KOPT-K1 (cell line): Measurements from ENCODE around the gene ATG4A.

Source experiments
- H3K27ac ChIP-seq: fragments of 200-600 bp; sonication (generic); 2 replicates; pipeline ENCODE4 v1.5.1; 2016; ENCODE audit warnings: antibody characterized with exemption, mild to moderate bottlenecking, low read depth, low read length; ENCODE audit not compliant: poor library complexity, severe bottlenecking
- H3K36me3 ChIP-seq: fragments of 200-600 bp; sonication (generic); 2 replicates; pipeline ENCODE4 v1.5.1; 2017; ENCODE audit warnings: antibody characterized with exemption, mild to moderate bottlenecking, low read length, moderate library complexity; ENCODE audit not compliant: insufficient read depth
- H3K9me3 ChIP-seq: fragments of 200-600 bp; sonication (generic); 2 replicates; pipeline ENCODE4 v1.5.1; 2017; ENCODE audit warnings: antibody characterized with exemption, low read length, mild to moderate bottlenecking; ENCODE audit not compliant: insufficient read depth, poor library complexity, severe bottlenecking

The ATG4A gene

DNA sequence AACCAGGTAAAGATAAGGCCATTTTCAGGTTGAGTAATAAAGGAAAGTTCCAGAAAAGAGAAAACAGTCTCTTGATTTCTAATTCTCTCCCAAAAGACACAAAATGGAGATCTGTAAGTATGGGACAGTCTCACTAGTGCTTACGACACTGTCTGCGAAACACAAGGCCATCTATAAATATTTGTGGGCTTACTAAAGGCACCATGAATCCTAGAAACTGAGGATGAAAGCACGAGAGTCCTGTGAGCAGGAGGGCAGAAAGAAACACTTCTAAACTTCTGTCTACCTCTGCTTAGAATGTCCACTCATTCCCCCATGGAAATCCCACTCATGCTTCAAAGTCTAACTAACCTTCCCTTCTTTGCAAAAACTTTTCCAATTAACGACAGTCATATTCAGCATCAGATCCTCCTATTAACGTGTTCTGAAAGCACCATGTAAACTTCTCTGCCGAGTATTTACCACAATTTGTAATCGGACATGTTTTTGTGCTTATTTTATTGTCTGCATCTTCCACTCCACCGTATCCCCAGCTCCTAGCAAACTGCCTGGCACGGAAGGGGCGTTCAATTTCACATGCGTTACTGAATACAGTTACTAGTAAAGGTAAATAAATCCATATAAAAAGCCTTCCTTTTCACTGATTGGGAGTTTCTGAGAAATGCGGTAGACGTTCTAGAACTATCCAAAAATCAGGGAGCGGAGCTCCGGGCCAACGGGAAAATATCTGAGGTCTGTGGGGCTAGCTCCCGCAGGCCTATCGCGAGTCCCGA is 901 bp upstream of the ATG4A start:
- no peaks in the 10 kb centered on the region for H3K9me3 ChIP-seq
- H3K36me3 ChIP-seq = peaks cover 31% of the 10 kb centered on the region
- H3K27ac ChIP-seq = peak overlapping the region; percentile 78

DNA sequence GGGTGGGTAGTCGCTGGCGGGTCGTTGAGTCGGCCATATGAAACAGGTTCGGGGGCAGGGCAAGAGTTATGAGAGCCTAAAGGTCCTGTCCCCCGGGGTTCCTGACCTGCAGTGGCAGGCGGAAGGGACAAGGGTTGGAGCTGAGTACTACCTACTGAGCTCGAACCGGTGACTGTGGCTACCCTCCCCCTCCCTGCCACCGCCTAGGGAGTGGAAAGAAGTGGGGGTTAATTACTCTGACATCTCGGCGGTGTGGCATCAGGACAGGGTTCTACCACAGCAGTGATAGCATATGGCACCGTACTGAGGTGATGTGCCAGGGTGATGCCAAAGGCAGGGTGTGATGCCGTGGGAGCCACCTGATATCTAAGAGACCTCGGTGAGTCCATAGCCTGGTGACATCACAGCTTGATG is 307 bp downstream of the ATG4A start:
- Histone ChIP-seq H3K36me3 (peaks cover 19% of the 10 kb centered on the region), H3K9me3 (no peaks in the 10 kb centered on the region), H3K27ac (peak overlapping the region; percentile 78)

DNA sequence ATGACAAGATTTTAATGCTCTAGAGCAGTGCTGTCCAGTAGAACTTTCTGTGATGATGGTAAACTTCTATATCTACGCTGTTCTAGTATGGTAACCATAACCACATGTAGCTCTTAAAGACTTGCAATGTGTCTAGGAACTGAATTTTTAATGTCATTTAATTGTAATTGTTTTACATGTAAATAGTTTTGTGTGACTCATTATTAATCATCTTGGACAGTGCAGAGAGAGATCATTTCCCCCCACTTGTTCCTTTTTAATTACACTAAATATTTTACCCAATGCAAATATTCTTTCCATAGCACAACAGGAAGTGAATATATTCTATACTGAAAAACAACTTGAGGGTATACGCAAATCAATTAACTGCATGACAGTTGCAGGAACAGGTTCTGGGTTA is 5.8 kb downstream of the ATG4A start:
- Histone ChIP-seq H3K27ac (no peak overlapping the region), H3K9me3 (no peaks in the 10 kb centered on the region), H3K36me3 (no peaks in the 10 kb centered on the region)

DNA sequence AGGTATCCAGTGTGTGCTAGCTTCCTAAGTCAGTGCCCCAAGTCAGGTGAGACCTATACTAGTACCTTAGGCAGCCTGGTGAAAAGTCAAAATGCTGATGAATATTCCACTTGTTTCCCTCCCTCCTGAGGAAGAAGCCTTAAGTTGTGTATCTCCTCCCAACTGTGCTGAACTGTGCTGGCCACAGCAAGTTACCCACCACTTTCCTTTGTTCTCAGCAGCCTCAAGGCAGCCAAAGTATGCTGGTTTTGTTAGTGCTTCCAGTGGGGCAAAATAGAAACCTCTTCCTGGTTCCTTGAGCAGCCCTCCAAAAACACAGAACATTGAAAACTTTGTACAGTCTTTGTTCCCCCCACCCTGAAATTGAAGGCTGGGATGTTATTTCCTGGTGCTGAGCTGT is 13.9 kb downstream of the ATG4A start:
- Histone ChIP-seq H3K9me3 (no peaks in the 10 kb centered on the region), H3K36me3 (no peaks in the 10 kb centered on the region), H3K27ac (no peak overlapping the region)

DNA sequence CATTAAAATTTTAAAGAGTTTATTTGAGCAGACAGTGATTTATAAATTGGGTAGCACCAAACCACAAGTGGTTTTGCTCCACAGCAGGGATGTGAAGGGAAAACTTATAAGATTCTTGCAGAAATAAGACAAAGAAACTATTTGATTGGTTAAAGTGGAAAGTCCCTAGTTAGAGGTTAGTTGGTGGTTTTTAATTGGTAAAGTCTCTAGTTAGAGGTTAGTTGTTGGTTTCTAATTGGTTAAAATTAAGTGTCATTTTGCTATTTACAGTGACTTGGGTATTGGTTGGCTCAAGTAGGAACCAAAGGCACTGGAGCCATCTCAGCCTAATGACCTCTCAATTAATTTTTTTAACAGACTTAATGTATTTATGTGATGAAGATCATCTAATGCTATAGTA is 23.0 kb downstream of the ATG4A start:
- no peaks in the 10 kb centered on the region for H3K36me3 ChIP-seq
- no peak overlapping the region for H3K27ac ChIP-seq
- H3K9me3 ChIP-seq = no peaks in the 10 kb centered on the region

DNA sequence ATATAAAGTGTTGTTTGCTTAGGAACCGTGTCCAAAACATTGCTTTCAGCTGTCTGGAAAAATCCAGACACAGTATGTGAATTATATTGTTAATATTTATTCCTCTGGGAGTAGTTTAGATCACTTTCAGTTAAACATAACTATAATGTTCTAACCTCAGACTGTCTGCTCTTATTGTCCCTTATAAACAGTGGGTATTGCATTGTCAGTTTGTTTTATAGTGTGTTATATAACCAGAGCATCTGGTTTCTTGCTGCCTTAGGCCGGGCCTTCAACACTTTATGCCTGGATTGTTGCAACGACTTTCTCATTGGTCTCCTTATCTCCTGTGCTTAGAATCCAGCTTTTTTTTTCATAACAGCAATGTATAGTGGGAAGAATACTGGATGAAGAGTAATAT is 26.4 kb downstream of the ATG4A start:
- Histone ChIP-seq H3K27ac (no peak overlapping the region), H3K9me3 (no peaks in the 10 kb centered on the region), H3K36me3 (no peaks in the 10 kb centered on the region)

DNA sequence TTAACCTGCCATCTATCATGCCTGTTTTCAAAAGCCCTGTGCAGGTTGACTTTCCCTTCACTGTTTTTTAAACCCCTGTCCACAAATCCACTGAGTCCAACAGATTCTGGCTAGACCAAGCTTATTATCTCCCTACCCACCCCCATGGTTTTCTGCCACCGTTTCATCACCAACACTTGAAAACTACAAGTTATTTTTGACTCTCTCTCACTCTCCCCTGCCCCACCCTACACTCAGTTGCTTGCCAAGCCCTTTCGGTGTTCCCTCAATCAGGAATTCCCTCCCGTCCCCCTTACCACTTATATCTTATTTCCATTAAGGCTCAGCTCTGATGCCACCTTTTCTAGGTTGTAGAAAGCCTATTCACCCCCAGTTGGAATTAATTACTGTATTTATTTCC is 29.7 kb downstream of the ATG4A start:
- no peaks in the 10 kb centered on the region for H3K36me3 ChIP-seq
- H3K27ac ChIP-seq = no peak overlapping the region
- no peaks in the 10 kb centered on the region for H3K9me3 ChIP-seq

DNA sequence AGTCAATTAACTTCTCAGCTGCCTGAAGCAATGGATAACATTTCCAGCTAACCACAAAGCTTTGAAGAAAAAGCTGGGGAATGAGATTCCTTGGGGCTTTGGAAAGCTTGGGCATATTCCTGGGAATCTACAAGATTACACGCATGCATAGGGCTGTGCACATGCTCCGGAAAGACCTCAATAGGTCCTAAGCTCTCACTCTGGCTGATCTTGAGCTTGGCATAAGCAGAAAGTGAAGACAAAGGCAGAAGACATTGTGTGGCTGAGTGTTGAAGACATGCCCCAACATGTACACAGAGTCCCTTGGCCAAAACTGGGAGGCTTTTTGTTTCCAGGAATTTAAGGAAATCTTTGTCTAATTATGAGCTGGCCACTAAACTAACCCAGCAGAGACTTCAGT is 31.2 kb downstream of the ATG4A start:
- Histone ChIP-seq H3K36me3 (no peaks in the 10 kb centered on the region), H3K9me3 (no peaks in the 10 kb centered on the region), H3K27ac (no peak overlapping the region)

DNA sequence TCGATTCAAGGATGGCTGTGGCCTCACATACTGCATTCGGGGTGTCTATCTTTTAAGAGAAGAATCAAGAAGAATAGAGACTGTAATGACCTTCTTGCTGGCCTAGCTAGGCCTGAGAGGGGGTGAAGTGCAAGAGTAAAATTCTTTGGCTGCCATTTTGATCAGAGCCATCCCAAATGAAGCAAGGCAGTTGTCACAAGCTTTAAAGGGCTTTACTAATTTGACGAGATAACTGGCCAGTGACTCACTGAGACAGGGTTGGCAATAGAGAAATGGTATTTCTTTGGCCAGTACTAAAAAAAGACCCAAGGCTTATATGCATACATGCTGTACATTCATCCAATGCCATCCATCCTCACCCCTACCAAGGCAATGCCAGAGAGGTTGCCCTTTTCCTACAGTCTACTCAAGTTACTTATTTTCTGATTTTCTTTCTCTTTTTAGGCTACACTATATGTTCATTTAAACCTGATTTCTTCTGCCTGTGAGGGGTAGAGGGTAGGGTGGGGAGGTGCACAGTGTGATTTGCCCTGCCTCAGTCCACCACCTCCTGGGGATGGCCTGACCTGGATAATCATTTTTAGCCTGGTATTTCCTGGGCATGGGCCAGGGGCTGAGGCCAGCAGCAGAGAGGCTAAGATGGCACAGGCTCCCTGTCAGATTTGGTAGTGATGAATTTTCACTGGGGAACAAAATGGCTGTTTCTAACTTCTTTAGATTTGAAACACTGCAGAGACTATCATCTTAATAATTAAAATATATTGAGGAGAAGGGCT is 32.2 kb downstream of the ATG4A start:
- Histone ChIP-seq H3K36me3 (no peaks in the 10 kb centered on the region), H3K27ac (no peak overlapping the region), H3K9me3 (no peaks in the 10 kb centered on the region)

DNA sequence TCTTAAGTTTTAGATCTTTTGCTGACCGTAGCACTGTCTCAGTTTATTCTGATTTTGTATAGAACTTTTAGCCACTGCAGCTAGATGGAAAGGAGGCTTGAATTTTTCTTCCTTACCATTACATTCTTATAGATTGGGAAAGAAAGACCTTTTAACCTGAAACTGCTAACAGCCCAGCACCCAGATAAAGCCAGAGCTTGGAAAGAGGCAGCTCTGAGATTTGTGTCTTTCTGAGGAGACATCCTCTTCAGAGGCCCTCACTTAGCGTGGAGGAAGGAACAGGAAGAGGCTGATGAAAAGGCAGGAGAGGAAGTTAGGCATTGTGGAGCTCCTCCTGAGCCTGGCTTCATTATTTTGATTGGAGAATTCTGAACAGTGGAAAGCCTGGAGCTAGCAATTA is 35.1 kb downstream of the ATG4A start:
- no peaks in the 10 kb centered on the region for H3K9me3 ChIP-seq
- no peaks in the 10 kb centered on the region for H3K36me3 ChIP-seq
- no peak overlapping the region for H3K27ac ChIP-seq

DNA sequence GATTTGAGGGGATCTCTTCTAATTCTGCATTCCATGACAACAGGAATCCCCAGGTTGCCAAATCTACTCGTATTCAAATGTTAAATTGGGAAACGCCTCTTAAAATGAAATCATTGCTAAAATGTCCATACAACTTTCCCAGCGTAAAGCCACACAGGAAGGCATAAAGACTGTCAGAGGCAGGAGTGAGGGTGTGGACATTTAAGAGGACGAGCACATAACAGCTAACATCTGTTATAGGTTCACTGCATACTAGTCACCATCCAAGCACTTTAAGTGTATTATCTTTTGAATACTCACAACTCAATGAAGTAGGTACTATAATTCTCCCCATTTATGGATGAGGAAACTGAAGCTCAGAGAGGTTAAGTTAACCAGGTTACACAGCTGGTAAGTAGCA is 35.6 kb downstream of the ATG4A start:
- no peak overlapping the region for H3K27ac ChIP-seq
- H3K36me3 ChIP-seq = no peaks in the 10 kb centered on the region
- H3K9me3 ChIP-seq = no peaks in the 10 kb centered on the region

DNA sequence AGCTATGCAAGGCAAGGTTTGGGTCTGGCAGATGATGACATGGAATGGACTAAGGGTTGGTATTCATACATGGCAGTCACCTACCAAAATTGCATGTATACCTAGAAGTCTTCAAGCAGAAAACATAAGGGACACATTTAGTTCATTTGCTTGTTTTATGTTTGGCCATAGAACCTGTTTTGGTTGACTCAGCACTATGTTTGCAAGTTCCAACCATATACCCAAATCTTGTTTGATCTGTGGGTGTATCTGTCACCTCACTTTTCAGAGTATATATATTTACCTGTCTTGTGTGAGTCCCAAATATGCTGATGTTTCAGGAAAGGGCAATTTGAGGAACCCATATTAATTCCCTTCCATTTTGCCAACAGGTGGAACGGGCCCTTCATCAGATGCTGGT is 39.3 kb downstream of the ATG4A start:
- Histone ChIP-seq H3K36me3 (no peaks in the 10 kb centered on the region; the same call in 1 of the 2 replicates), H3K9me3 (no peaks in the 10 kb centered on the region), H3K27ac (no peak overlapping the region)

DNA sequence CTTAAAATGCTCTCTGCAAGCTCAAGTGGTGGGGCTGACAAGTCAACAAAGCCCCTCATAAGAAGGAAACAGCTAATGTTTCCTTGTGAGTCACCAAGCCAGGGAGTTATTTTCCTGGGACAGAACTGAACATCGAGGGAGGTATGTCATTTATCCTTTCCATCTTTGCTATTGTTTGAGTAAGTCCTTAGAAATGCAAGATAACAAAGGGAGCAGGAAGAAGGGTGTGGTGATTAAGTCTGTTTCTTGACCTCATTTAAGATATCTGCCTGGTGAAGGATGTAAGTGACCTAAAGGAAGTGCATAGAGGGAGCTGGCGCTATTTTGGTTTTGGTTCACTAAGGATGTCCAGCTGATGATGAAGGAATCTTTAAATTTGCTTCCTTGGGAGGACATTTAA is 39.9 kb downstream of the ATG4A start:
- H3K27ac ChIP-seq = no peak overlapping the region
- no peaks in the 10 kb centered on the region; the same call in 1 of the 2 replicates for H3K36me3 ChIP-seq
- H3K9me3 ChIP-seq = no peaks in the 10 kb centered on the region

DNA sequence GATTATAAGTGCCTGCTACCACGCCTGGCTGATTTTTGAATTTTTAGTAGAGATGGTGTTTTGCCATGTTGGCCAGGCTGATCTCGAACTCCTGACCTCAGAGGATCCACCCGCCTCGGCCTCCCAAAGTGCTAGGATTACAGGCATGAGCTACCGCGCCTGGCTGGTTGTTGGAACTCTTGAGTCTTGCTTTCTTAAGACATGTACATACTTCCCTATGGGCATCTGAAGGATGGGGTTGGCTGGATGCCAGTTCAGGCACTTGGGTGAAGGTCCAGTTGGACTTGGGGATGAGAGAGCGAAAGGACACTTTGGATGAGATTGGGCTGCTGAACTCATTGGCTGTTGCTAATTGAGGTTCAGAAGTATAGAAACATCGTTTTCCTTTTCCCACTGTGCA is 40.5 kb downstream of the ATG4A start:
- no peak overlapping the region for H3K27ac ChIP-seq

DNA sequence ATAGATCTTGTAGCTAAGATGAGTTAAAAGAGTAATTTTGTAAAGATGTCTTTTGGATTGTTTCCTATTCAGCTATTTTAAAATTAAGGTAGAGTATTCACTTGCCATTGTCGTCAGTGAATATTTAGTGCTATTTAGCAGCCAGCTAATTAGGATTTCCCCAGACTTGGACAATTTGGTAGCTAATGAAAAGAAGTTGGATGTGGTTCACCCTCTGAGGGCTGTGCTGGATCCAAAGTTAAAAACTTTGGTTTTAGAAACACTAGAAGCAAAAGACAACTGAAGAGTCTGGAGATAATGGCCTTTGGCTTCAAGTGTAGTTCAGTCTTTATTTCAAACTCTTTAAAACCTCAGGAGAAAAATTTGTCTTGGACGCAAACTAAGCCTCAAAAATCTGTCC is 41.3 kb downstream of the ATG4A start:
- H3K27ac ChIP-seq = no peak overlapping the region
- H3K36me3 ChIP-seq = peaks cover 2% of the 10 kb centered on the region; the same call in 1 of the 2 replicates
- no peaks in the 10 kb centered on the region for H3K9me3 ChIP-seq

More for the DNA sequence above, 40.5 kb downstream of the ATG4A start:
- H3K36me3 ChIP-seq = no peaks in the 10 kb centered on the region; the same call in 1 of the 2 replicates
- H3K9me3 ChIP-seq = no peaks in the 10 kb centered on the region

DNA sequence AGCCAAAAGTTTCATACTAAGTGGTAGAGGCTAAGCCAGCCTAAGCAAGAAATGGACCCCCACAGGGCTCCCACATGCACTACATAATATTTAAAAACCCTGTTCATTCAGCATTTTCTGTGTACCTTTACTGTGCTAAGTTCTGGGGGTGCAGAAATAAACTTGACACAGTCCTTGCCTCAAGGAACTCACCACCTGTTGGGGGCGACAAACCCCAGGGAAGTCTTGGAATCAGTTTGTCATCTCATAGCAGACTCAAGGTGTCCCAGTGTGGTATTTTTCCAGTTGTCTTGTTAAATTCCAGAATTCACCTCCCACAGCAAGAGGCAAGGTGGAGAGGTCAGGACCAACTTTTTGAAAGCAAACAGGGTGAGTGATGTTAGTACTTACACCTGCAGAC is 43.1 kb downstream of the ATG4A start:
- Histone ChIP-seq H3K9me3 (no peaks in the 10 kb centered on the region), H3K36me3 (peaks cover 6% of the 10 kb centered on the region; the same call in 1 of the 2 replicates), H3K27ac (no peak overlapping the region)
